Measurements from ENCODE around the gene PSMD2.

Gene PSMD2

DNA sequence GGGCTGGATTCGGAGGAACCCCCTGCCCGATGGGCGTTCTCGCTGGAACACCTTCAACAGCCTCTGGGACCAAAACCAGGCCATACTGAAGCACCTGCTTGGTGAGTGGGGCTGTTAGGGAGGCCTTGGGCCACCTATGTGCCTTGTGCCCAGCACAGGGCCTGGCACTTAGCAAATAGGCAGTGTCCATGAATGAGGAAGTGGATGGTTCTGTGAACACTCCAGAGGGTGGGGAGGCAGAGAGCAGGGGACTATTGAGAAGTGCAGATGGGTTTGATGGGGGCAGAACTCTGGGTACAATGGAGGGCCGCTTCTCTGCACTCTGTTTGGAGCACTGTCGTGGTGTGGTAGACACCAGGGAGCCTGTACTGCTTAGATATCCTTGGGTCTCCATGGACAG is 21.7 kb upstream of the PSMD2 start:
- FAIRE-seq (no peak), DNase-seq (ENCODE audit: insufficient read length, low spot score) (no peak)

DNA sequence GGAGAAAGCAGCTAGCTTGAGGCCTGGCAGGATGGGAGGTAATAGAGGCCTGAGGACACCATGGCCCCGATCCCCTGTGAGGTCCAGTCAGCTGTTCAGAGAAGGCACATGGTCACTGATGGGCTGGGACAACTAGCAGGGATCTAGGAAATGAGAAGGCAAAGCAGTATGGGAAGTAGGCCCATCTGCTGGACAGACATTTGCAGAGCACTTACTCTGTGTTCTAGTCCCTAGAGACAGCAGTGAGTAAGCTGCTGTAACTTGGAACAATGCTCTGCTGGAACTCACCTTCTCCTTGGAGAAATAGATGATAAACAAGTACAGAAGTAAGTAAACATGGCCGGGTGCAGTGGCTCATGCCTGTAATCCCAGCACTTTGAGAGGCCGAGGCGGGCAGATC is 16.1 kb upstream of the PSMD2 start:
- DNase-seq (ENCODE audit: insufficient read length, low spot score) = no peak
- FAIRE-seq = no peak

DNA sequence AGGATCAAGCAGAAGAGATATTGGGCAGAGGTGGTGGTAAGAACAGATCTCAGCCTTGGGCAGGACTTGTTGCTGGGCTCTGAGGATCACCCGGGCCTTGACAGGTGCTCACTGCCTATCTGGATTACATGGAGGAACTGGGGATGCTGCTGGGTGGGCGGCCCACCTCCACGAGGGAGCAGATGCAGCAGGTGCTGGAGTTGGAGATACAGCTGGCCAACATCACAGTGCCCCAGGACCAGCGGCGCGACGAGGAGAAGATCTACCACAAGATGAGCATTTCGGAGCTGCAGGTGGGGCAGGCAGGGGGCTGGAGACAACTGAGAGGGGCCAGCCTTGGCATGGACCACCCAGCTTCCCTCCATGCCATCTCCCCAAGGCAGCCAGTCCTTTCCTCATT is 15.4 kb upstream of the PSMD2 start:
- no peak for FAIRE-seq
- no peak for DNase-seq (ENCODE audit: insufficient read length, low spot score)

DNA sequence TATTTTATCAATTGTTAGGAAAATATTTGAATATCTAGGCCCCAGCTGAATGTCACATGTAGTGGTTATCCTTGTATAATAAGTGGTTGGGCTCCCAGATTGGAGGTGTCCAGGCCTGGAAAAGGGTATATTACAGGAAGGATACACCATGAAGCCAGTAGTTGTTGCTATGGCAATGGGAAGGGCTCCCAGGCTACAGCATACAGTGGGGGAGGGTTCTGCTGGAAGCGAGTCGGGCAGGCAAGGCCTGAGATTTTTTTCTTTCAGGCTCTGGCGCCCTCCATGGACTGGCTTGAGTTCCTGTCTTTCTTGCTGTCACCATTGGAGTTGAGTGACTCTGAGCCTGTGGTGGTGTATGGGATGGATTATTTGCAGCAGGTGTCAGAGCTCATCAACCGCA is 14.3 kb upstream of the PSMD2 start:
- FAIRE-seq (no peak), DNase-seq (ENCODE audit: insufficient read length, low spot score) (peak; percentile 81)

DNA sequence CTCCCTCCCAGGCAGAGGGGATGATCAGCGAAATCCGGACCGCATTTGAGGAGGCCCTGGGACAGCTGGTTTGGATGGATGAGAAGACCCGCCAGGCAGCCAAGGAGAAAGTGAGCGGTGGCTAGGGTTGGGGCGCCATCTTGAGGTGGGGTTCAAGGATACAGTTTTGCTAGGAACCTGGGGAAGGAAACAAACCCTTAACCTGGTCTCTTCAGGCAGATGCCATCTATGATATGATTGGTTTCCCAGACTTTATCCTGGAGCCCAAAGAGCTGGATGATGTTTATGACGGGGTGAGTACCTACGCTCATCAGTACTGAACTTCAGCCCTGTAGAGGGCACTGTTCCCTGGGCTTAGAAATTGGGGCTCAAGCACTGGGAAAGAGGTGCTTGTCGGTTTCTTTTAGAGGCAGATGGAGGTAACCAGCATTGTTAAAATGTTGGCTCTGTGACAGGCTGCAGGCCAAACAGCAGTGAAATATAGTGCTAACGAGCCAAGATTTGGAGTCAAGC is 9.6 kb upstream of the PSMD2 start:
- FAIRE-seq (no peak), DNase-seq (ENCODE audit: insufficient read length, low spot score) (peak; percentile 78)

DNA sequence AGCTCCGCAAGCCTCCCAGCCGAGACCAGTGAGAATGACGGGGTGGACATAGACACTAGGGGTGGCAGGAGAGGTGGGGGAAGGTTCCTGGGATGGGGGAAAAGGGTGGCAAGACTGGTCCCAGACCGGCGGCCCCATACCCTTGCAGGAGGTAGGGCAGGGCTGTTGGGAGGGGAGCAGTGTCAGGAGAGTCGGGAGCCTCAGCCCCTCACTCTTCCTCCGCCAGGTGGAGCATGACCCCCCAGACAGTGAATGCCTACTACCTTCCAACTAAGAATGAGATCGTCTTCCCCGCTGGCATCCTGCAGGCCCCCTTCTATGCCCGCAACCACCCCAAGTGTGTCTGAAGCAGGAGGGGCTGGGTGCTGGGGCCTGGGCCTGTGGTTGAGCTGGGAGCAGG is 8.7 kb upstream of the PSMD2 start:
- DNase-seq (ENCODE audit: insufficient read length, low spot score) (no peak), FAIRE-seq (no peak)

DNA sequence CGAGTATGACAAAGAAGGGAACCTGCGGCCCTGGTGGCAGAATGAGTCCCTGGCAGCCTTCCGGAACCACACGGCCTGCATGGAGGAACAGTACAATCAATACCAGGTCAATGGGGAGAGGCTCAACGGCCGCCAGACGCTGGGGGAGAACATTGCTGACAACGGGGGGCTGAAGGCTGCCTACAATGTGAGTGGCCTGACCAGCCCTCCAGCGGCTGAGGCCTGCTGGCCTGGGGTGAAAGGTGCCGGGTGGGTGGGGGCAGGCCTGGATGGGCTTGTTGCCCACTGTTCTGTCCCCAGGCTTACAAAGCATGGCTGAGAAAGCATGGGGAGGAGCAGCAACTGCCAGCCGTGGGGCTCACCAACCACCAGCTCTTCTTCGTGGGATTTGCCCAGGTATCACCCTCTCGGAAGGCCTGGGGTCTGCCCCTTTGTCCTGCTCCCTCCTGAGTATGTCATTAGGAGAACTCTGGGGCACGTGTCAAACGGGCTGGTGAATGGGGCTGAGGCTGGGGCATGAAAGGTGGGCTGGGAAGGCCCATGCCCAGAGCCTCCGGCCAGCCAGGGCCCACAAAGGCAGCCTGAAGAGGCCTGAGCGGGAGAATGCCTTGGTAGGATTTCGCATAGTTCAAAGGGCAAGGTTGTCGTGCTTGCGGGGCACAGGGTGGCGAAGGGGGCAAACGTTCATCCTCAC is 7.8 kb upstream of the PSMD2 start:
- FAIRE-seq (no peak), DNase-seq (ENCODE audit: insufficient read length, low spot score) (no peak)

DNA sequence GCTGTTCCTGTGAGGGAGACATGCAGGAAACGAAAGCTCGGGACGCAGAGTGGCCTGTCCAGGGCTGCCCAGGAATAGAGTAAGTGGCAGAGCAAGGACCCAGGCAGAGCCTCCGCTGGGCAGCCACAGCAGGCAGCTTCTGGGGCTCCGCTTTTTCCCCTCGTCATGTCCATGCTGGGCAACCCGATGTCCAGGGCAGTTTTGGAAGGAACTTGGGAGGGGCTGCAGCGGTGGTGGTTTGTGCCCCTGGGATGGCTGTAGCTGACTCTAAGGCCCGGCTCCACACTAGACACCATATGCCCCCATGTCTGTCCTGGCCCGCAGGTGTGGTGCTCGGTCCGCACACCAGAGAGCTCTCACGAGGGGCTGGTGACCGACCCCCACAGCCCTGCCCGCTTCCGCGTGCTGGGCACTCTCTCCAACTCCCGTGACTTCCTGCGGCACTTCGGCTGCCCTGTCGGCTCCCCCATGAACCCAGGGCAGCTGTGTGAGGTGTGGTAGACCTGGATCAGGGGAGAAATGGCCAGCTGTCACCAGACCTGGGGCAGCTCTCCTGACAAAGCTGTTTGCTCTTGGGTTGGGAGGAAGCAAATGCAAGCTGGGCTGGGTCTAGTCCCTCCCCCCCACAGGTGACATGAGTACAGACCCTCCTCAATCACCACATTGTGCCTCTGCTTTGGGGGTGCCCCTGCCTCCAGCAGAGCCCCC is 7.1 kb upstream of the PSMD2 start:
- FAIRE-seq = no peak
- DNase-seq (ENCODE audit: insufficient read length, low spot score) = no peak

DNA sequence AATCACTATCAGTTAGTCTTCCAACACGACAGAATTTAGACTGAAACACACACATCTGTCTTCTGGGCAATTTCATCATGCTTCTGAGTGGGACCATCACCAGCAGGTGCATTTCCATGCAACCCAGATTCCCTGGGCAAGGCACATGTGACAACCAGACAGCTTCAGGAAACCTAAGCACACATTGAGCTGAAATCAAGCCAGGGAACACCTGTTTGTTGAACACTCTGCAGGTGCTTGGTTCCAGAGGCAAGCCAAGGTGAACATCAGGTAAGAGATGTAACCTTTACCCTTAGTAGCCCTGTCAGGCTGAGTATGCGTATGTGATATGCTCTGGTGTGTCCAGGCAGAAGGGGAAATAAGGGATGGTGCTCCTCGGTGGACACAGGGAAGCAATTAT is 3.3 kb upstream of the PSMD2 start:
- DNase-seq (ENCODE audit: insufficient read length, low spot score) (no peak), FAIRE-seq (no peak)

DNA sequence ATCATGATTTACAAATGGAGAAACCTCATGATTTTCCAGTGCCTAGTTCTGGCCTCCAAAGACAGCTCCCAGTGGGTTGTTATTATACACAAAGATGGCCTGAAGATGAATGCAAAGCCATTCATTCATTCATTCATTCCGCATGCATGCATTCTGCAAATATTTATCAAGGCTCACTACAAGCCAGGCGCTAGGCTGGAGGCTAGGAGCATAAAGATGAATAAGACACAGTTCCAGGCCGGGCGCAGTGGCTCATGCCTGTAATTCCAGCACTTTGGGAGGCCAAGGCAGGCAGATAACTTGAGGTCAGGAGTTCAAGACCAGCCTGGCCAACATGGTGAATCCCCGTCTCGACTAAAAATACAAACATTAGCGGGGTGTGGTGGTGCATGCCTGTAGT is 2.4 kb upstream of the PSMD2 start:
- no peak for FAIRE-seq
- DNase-seq (ENCODE audit: insufficient read length, low spot score) = no peak

DNA sequence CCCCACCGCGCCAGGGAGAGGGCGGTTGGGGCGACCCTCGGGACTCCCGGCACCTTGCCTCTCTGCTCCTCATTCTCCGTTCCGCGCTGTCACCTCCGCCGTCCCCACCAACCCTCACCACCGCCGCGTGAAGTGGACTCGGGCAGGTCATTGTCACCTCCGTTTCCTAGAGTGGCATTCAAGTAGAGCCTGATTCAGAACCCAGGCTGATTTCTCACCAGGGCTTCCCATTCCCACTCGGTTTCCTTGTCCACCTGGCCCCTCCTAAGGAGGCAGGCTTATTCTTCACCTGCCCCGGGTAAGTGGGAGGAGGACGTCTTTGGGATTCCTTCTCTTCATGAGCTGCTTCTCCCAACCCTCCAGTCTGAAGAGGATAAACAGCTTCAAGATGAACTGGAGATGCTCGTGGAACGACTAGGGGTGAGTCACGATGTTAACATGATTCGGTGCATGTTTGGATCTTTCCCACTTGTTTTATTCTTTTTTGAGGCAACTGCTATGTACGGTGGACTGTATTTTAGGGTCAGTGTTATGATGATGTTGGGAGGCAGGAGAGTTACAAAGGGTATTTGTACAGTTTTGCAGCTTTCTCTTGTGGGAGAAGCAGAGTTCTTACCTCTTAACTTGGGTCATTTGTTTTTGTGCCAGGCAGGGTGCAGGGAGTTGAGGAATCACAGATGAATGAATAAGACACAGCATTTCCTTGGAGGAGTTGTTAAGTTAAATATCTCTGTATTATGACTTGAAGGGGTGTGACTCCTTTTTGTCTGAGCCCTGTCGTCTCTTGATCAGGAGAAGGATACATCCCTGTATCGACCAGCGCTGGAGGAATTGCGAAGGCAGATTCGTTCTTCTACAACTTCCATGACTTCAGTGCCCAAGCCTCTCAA is 692 bp downstream of the PSMD2 start:
- FAIRE-seq (no peak), DNase-seq (ENCODE audit: insufficient read length, low spot score) (no peak)

DNA sequence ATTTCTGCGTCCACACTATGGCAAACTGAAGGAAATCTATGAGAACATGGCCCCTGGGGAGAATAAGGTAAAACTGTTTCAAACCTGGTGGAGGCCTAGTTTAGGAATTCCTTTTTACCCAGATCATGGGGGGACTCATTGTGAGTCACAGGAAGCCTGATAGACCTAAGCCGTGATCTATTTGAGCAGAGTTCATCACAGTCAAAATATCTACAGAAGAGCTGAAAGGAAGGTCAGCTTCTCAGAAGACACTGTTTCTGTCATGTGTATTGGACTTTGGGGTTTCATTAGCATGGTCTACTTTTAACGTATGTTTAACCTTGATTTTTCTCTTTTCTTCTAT is 1.3 kb downstream of the PSMD2 start:
- FAIRE-seq (no peak), DNase-seq (ENCODE audit: insufficient read length, low spot score) (no peak)

DNA sequence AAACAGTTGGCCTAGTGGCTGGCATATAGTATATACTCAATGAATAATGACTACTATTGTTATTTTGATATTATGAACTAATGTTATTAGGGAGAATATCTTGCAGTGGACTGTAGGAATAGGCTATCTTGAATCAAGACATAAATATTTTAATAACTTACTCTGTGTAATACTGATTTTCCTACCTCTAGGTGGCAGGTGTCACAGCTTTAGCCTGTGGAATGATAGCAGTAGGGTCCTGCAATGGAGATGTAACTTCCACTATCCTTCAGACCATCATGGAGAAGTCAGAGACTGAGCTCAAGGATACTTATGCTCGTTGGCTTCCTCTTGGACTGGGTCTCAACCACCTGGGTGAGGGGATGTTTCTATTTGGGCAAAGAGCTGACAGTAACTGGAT is 6.5 kb downstream of the PSMD2 start:
- no peak for FAIRE-seq
- DNase-seq (ENCODE audit: insufficient read length, low spot score) = no peak

DNA sequence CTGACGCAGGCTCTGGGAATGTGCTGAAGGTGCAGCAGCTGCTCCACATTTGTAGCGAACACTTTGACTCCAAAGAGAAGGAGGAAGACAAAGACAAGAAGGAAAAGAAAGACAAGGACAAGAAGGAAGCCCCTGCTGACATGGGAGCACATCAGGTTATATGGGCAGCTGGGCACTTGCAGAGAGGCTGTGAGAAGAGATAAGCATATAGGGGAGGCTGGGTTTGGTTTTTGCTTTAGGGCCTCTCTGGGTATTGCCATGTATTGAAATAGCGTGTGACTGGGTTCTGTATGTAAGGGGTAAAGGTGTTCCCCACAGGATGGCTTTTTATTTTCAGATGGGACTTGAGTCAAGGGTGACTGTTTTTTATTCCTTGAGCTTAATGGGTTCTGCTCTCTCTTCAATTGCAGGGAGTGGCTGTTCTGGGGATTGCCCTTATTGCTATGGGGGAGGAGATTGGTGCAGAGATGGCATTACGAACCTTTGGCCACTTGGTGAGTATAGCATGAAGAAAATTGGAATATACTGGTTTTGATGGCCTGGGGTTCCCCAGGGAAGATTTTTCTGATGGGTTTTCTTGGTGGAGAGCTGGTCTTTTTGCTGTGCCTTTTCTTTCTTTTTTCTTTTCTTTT is 7.4 kb downstream of the PSMD2 start:
- no peak for FAIRE-seq
- no peak for DNase-seq (ENCODE audit: insufficient read length, low spot score)

DNA sequence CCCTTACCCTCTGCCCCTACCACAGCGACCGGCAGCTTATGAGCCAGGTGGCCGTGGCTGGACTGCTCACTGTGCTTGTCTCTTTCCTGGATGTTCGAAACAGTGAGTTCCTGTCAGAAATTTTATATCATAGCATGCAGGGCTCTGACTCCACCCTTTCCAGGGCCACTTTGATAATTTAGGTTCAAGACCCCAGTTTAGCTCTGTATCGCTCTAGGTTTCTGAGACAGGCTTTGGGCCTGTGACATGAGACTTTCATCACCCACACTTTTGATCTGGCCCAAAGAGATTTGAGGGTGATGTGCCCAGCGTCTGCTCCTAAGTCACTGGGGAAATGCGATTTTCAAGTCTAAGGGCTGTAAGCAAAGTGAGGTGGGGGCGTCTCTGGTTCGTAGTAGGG is 8.9 kb downstream of the PSMD2 start:
- DNase-seq (ENCODE audit: insufficient read length, low spot score) (no peak), FAIRE-seq (no peak)

DNA sequence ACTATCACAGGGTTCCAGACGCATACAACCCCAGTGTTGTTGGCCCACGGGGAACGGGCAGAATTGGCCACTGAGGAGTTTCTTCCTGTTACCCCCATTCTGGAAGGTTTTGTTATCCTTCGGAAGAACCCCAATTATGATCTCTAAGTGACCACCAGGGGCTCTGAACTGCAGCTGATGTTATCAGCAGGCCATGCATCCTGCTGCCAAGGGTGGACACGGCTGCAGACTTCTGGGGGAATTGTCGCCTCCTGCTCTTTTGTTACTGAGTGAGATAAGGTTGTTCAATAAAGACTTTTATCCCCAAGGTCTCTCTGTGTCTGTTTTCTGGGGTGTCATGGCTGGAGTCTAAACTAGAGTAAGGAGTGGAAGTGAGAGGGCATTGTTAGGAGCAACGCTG is 9.7 kb downstream of the PSMD2 start:
- no peak for DNase-seq (ENCODE audit: insufficient read length, low spot score)
- FAIRE-seq = no peak

DNA sequence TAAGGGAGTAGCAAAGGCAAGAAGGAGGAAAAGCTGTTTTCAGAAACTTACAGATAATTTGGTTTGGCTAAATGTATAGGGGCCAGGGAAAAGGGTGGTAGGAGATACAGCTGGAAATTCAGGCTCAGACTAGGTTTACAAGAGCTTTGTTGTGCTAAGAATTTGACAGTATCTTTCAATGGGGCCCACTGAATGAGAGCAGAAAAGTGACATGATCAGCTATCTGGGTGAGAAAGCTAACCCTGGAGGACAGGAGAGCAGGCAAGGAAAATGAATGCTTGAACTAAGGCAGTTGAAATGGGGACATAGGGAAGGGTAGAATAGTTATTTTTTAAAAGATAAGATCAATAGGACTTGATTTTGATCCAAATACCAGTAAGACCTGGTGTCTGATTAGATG is 12.6 kb downstream of the PSMD2 start:
- no peak for FAIRE-seq
- no peak for DNase-seq (ENCODE audit: insufficient read length, low spot score)

DNA sequence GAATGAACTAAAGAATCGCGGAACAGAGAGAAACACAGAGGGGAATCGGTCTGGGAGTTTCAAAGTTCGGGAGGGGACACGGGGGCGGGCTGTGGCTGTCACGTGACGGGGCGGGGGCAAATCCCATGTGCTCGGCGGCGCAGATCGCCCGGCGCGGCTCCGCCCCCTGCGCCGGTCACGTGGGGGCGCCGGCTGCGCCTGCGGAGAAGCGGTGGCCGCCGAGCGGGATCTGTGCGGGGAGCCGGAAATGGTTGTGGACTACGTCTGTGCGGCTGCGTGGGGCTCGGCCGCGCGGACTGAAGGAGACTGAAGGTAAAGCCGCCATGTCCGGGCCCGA is 15.3 kb downstream of the PSMD2 start, which contains the start of gene EIF4G1:
TSS of gene EIF4G1 (plus strand) at position 244 of the 337 bp plus-strand sequence. CDS start 1,191 bp downstream, outside the sequence.
- FAIRE-seq = peak; percentile 83
- peak; percentile 92 for DNase-seq (ENCODE audit: insufficient read length, low spot score)

DNA sequence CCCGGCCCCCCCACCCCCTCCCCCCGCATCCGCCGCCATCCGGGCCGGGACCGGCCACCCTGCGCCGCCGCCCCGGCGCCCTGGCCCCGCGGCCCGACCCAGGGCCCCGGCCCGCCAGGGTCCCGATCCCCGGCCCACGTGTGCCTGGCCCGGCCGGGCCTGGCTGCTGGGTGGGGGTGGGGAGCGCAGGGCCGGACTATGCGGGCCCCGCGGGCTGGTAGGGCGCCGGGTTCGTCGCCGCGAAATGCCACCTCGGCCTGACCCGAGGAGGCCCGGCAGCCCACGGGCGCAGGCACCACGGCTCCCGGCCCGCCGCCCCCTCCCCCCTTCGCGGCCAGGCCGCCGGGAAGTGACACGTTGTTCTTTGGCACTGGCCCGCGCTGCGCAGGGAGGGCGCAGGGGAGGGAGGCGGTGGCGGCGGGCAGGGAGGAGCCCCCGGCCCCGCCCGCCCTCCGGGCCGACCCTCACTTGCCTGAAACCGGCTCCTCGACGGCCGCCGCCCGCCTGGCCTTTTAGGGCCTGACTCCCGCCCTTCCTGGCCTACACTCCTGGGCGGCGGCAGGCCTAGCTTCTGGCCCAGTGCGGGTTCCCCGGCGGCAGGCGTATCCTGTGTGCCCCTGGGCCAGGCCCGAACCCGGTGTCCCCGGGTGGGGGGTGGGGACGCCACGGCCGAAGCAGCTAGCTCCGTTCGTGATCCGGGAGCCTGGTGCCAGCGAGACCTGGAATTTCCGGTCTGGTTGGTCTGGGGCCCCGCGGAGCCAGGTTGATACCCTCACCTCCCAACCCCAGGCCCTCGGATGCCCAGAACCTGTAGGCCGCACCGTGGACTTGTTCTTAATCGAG is 15.9 kb downstream of the PSMD2 start:
- no peak for DNase-seq (ENCODE audit: insufficient read length, low spot score)
- FAIRE-seq = no peak

DNA sequence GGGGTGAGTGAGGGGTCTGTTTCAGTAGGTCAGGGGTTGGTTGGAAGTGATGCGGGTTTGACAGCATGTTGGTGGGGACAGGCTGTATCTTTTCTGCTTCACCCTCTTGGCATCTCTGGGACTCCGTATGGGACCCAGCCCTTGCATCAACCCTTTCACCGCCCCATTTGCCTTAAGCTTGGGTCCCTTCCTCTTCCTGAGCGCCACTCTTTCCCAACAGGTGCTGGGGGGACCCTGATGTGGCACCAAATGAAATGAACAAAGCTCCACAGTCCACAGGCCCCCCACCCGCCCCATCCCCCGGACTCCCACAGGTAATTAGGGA is 16.5 kb downstream of the PSMD2 start:
- DNase-seq (ENCODE audit: insufficient read length, low spot score) (no peak), FAIRE-seq (no peak)

All from HTR-8/SVneo (cell line).